ENCODE measurements around the gene KMT2C.

DNA sequence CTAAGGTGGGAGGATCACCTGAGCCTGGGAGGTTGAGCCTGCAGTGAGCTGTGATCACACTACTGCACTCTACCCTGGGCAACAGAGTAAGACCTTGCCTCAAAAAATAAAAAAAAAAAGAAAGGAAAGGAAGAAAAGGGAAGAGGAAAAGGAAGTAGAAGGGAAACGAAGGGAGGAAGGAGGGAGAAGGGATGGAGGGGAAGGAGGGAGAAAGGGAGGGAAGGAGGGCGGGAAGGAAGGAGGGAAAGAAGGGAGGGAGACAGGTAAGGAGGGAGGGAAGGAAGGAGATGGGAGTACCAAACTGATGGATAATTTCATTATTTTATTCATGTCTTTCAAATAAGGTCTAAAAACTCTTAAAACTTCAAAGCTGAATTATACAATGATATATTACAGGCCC is 106.3 kb downstream of the KMT2C start:
- TF ChIP-seq, protein P1, sequence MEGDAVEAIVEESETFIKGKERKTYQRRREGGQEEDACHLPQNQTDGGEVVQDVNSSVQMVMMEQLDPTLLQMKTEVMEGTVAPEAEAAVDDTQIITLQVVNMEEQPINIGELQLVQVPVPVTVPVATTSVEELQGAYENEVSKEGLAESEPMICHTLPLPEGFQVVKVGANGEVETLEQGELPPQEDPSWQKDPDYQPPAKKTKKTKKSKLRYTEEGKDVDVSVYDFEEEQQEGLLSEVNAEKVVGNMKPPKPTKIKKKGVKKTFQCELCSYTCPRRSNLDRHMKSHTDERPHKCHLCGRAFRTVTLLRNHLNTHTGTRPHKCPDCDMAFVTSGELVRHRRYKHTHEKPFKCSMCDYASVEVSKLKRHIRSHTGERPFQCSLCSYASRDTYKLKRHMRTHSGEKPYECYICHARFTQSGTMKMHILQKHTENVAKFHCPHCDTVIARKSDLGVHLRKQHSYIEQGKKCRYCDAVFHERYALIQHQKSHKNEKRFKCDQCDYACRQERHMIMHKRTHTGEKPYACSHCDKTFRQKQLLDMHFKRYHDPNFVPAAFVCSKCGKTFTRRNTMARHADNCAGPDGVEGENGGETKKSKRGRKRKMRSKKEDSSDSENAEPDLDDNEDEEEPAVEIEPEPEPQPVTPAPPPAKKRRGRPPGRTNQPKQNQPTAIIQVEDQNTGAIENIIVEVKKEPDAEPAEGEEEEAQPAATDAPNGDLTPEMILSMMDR (IDR thresholded peaks at IDR 0.05; ENCODE audit: poor library complexity), result no peak
- no peak for TF ChIP-seq EZH2phosphoT487 (IDR thresholded peaks at IDR 0.05; ENCODE audit: low read depth, severe bottlenecking, unreplicated experiment)
